Right ventricle myocardium inferior (tissue), 1 donor: ENCODE results near the gene NCK2. TPM values are rescaled to one million over a fixed set of nuclear protein-coding genes. Genes with fewer than 3 reads are reported as not detected.

Experiments used
- ATAC-seq: fragments of 200-7000 bp; cut with Tn5 transposase; one replicate; pipeline ENCODE4 v1.9.1; 2020; ENCODE audit warnings: mild to moderate bottlenecking, moderate library complexity
- DNase-seq: peaks from one replicate; pipeline ENCODE4 v3.0.0; 2021; ENCODE audit errors: missing footprints
- intact Hi-C: fragments of 100-400 bp; cut with DNase I; formaldehyde crosslinking; loops from one replicate; pipeline ENCODE4 v1.11.0; 2022
- total RNA-seq: library from RNA; stranded (reverse); fragmentation: NEBNext Ultra II Directional; extraction: Animal tissue kit (Norgen Biotek cat#: 25700); gene quantifications from one replicate; pipeline ENCODE4 v1.2.1, GENCODE V29; 2021
- donor health status: DM: no; HTN: yes; CAD: no; lungs with severe emphysema.

Gene NCK2
- total RNA-seq, 1 donor from 2014 or later, result 32.9 TPM

DNA sequence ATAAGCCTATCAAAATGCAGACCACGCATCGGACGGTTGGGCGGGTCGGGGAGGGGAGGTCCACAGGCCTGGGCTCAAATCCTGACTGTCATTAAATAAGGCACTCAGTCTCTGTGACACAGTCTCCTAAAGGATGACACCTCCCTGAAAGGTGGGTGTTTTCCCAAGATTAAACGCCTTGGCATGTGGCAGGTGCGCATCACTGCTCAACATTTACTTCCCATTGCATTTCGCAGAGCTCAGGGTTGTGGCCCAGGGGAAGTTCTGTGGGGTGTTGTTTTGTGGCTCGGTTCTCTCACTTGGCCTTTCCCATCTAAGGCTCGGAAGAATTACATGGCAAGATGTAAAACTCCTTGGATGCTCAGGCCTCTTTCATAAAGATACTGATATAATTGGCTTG, 107.4 kb downstream of the NCK2 start:
- no peak for ATAC-seq
- no peak for DNase-seq
- intact Hi-C loops, result no loop called here

DNA sequence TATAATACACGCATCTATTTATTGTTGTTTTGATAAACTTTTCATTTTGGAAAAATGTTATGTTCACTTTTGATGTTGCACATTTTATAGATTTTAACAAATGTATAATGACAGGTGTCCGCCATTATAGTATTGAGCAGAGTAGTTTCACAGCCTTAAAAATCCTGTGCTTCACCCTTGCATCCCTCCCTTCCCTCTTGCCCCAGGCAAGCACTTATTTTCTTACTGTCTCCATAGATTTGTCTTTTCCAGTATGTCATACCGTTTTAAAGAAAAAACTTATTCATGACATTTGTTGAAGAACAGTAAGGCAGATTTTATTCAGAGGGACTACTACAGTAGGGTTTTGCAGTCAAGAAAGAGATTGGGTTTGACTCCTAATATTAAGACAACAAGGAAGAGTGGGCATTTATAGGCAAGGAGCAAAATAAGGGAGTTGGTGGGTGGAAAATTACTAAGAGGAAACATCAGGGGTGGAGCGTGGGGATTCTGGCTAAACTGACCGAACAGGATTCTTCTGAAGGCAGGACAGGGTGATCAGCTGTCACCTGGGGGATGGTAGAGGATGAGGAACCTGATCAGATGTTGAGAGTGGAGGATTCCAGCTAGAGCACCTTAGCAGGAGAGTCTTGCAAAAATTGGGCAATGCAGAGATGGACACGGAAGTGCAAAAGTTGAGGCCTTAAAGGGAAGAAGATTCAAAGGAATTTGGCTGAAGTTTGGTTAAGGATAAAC, 108.8 kb downstream of the NCK2 start:
- no peak for ATAC-seq

DNA sequence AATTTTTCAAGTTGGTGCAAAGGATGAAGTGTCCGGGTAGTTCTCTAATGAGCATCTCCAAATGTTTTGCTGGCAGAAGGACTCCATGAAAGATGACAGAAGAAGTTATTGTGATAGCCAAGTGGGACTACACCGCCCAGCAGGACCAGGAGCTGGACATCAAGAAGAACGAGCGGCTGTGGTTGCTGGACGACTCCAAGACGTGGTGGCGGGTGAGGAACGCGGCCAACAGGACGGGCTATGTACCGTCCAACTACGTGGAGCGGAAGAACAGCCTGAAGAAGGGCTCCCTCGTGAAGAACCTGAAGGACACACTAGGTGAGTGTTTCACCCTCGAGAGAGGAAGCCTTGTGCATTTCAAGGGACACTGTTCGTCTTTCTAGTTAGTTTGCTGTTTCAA, 110.3 kb downstream of the NCK2 start:
- ATAC-seq (peak; percentile 50), DNase-seq (no peak)
- intact Hi-C loops, result no loop called here

More for the DNA sequence above, 108.8 kb downstream of the NCK2 start:
- intact Hi-C loops, result no loop called here
- no peak for DNase-seq

GRCh38 chr2:105856581-105856980, 111.9 kb downstream of the NCK2 start:
- no peak for DNase-seq
- ATAC-seq, result no peak
- intact Hi-C loops, result no loop called here

DNA sequence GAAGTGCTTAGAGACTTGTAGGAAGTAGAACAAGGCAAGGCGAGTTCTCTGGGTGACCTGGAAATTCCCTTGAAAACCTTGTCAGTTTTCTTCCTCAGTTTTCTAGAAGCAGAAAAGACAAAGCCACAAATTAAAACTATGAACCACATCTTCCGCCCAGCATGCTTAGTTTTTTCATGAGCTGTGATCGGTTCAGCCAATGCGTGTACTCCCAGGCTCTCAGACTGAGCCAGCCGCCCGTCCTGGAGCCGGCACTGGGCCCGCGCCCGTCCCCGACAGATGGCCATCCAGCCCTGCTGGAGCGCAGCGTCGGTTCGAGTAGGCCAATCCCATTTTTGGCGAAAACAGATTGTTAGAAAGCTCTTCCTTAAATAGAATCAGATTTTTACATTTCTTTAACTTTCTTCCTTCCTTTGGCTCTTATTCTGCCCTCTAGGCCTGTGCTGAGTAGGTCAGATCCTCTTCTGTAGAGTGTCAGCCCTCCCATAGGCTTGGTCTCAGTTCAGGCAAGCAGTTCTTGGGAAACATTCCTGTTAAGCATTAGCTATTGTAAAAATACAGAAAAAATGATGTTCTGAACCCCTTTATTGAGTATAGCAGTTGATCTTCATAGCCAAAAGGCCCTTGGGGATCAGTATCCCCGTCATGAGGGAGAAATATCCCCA, 112.5 kb downstream of the NCK2 start:
- intact Hi-C loops, result no loop called here
- ATAC-seq (no peak), DNase-seq (no peak)

DNA sequence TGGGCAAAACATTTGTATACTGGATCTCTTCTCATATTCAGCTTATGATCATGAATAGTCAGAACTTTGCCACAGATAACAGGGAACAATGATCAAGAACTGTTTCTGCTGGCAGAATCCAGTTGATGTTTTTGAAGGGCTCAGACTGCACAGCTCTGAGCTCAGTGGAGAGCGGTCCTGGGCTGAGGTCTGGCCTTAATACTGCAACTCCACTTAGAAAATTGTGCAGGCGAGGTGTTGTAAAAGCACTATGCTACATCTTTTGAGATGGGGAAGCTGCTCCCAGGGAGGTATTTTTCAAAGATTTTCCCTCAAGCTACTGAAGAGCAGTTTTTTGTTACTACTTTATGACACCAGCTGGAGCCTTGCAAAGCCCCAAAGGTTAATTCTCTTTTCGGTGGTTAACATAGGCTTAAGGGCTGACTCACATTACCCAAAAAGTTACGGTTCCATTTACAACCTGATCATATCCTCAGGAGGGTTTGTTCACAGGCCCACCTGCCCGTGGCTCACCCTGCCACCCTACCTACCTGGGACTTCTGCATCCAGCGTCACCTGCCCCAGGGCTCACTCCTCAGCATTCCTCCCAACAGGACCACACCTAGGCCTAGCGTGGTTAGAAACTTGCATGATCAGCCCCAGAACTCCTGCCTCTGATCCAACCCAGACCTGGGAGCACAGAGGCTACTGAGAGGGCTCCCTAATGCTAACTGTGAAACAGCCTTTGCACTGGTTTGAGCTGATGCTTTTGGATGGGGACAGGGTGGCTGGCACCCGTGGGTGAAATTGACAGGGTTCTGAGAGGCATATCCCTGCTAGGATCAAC, 114.4 kb downstream of the NCK2 start:
- DNase-seq (no peak), ATAC-seq (no peak)
- intact Hi-C loops, result no loop called here

- intact Hi-C loops, result no loop called here
- no peak for ATAC-seq
- no peak for DNase-seq
Observed at GRCh38 chr2:105859694-105859951, 114.9 kb downstream of the NCK2 start.

DNA sequence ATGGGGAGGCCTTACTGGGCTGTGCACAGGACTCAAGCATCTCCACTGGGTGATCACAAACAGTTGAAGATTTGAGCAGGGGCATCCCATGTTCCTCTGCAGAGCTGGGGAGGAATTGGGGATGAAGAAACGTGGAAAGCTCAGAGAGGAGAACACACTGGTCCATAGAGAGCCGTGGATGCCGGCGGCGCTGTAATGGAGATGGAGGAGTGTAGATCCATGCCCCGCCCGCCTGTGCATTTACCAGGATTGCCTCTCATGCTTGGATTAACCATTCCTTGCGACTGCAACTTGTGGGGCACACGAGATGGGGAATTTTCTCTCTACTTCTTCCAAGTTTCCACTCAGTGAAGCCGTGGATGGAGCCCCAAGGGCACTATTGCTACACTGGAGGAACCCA, 115.9 kb downstream of the NCK2 start:
- intact Hi-C loops, result no loop called here
- ATAC-seq (no peak), DNase-seq (no peak)

GRCh38 chr2:105861200-105861599, 116.5 kb downstream of the NCK2 start:
- intact Hi-C loops, result no loop called here
- ATAC-seq, result no peak
- no peak for DNase-seq

DNA sequence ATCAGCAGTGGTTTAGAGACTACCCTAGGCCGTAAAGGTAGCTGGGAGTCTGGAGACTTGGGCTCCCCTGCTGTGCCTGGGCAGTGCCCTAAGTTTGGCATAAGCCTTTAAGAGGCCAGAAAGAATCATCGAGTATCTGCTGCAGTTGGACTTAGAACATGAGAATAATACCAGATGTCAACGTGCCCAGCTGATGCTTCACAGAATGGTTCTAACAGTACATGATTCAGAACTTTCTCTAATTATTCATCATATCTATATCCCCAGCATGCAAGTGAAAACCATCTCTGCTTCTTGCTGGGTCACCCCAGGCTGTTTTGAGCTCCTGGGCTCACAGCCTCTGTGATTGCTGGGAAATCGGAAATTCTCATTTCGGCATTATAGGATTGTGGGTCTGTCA, 118.1 kb downstream of the NCK2 start:
- intact Hi-C loops, result no loop called here
- DNase-seq (no peak), ATAC-seq (no peak)

DNA sequence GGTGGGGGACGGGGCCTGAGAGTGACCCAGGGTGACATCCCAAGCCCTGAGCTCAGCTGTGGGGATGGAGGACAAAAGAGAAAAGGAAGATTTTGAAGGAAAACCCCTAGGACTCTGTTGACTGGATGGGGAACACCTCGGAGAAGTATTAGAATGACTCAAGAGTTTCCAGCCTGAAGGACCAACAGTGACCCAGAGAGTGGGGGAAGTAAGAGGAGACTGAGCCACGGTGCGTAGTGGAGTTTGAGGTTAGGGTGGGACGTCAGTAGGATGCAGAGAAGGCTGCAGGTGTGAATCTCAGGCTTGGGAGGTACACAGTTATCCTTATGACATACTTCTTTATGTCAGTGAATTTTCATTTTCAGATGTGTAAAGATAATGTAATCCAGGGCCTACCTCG, 119.5 kb downstream of the NCK2 start:
- intact Hi-C loops, result no loop called here
- no peak for ATAC-seq
- DNase-seq, result no peak

GRCh38 chr2:105865222-105865913, 120.7 kb downstream of the NCK2 start:
- ATAC-seq, result no peak
- no peak for DNase-seq
- intact Hi-C loops, result no loop called here

DNA sequence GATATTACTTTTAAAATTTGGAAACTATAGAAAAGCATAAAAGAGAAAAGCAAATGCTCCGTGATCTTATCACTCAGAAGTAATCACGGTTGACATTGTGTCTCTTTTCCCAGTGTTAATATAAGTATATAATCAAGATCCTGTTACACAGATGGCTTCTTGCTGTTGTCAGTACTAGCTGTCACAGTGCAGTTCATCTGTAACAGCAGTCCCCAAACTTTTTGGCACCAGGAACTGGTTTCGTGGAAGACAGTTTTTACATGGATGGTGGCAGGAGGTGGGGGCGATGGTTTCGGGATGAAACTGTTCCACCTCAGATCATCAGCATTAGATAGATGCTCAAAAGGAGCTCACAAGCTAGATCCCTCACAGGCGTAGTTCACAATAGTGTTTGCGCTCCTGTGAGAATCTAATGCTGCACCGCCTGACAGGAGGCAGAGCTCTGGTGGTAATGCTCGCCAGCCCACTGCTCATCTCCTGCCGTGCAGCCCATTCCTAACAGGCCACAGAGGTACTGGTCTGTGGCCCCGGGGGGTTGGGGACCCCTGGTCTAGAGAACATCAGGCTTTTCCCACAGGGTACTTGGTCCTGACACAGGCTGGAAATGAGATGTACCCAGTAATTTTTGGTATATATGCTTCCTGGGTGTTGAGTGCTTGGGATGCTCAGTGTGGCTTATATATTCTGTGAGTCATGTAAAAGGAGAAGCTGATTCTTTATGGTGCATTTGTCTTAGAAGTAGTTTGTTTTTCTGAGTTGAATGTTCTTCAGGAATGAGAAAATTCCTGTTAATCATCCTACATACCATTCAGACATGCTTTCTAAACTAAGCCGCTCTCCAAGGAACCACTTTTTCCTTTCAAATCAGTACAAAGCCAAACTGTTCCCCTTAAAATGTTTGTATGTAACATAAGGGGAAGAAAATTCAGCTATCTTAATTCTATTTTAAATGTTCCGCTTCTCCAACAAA, 121.8 kb downstream of the NCK2 start:
- intact Hi-C loops, result loop anchor here (2.0 kb wide), 1 partner anchor 38 kb away; no protein-coding TSS in a partner anchor
- no peak for ATAC-seq

GRCh38 chr2:105867587-105867986, 122.9 kb downstream of the NCK2 start:
- intact Hi-C loops, result loop anchor here (2.0 kb wide), 1 partner anchor 39 kb away; no protein-coding TSS in a partner anchor
- DNase-seq, result no peak
- no peak for ATAC-seq

More for the DNA sequence above, 121.8 kb downstream of the NCK2 start:
- DNase-seq, result no peak

DNA sequence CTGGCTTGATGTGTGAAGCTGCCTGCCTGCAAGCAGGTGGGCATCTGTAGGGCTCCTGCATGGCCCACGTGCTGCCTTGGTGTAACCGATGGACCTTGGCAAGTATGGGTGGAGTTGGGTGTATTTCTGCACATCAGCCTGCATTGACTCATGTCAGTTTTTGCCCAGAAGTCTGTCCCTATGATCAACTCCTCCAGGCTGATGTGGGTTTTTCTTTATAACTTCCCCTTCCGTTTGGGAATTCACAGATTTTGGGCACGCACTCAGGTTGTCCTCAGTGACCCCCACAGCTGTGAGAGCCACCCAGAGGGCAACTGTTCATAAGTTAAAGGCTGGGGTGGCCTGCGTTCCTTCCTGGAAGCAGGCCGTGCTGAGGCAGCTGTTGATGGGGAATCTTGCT, 123.3 kb downstream of the NCK2 start:
- DNase-seq (peak; percentile 65), ATAC-seq (peak; percentile 46)
- intact Hi-C loops, result no loop called here

- ATAC-seq (no peak), DNase-seq (no peak)
- intact Hi-C loops, result no loop called here
Observed at GRCh38 chr2:105869341-105869740, 124.6 kb downstream of the NCK2 start.

DNA sequence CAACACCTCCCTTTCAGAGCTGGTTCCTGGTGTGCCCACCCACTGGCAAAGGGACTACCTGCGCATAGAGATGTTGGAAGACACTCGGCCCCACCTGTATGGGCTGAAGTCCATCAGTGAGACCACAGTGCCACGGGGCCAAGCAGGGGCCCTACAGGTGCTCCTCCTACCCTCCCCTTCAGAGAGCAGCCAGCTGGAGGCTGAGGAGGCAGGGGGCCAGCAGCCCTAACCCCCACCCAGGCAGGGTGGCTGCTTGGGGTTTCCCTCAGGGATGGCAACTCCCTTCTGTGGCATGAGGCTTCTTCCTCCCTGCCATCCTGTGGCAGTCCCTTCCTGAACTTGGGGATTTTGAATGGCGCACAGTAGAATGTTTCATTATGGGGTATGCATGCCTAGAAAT, 125.3 kb downstream of the NCK2 start:
- intact Hi-C loops, result no loop called here
- ATAC-seq (no peak), DNase-seq (no peak)

- intact Hi-C loops, result no loop called here
- DNase-seq (no peak), ATAC-seq (no peak)
Observed at GRCh38 chr2:105870858-105871257, 126.1 kb downstream of the NCK2 start.
